ENCODE measurements around the gene HOXC10.

Gene HOXC10

GRCh38 chr12:53937596-53938325, 47.2 kb upstream of the HOXC10 start:
- no peak overlapping the region for H3K9ac ChIP-seq (ENCODE audit: low read depth, low read length, poor library complexity, severe bottlenecking)
- no peaks in the 10 kb centered on the region for H3K79me2 ChIP-seq (ENCODE audit: insufficient read depth, low read length)
- H3K4me2 ChIP-seq (ENCODE audit: low read depth, low read length, poor library complexity, severe bottlenecking): no peak overlapping the region
- no peaks in the 10 kb centered on the region for H3K27me3 ChIP-seq (ENCODE audit: insufficient read depth, low read length, poor library complexity, severe bottlenecking)
- peaks cover 10% of the 10 kb centered on the region for H3K4me1 ChIP-seq (ENCODE audit: insufficient read depth, low read length, poor library complexity, severe bottlenecking)
- H3K36me3 ChIP-seq (ENCODE audit: insufficient read depth, low read length): no peaks in the 10 kb centered on the region
- H3F3A ChIP-seq (ENCODE audit: low read depth): no peaks in the 10 kb centered on the region
- no peaks in the 10 kb centered on the region for H3K9me2 ChIP-seq (replicated peaks; ENCODE audit: low read depth, low read length)
- no peaks in the 10 kb centered on the region for H3K9me3 ChIP-seq (ENCODE audit: insufficient read depth, low read depth, low read length)
- no peak overlapping the region for H2AFZ ChIP-seq (ENCODE audit: low read length)
- no peak overlapping the region for H3K4me3 ChIP-seq (ENCODE audit: low read length, poor library complexity, severe bottlenecking)
- H4K20me1 ChIP-seq (ENCODE audit: insufficient read depth, low read length, poor library complexity, severe bottlenecking): no peaks in the 10 kb centered on the region
- TF ChIP-seq CTCF (conservative IDR thresholded peaks at IDR 0.05; ENCODE audit: low read length) (no peak), EZH2phosphoT487 (IDR thresholded peaks at IDR 0.05; ENCODE audit: borderline replicate concordance) (no peak)

DNA sequence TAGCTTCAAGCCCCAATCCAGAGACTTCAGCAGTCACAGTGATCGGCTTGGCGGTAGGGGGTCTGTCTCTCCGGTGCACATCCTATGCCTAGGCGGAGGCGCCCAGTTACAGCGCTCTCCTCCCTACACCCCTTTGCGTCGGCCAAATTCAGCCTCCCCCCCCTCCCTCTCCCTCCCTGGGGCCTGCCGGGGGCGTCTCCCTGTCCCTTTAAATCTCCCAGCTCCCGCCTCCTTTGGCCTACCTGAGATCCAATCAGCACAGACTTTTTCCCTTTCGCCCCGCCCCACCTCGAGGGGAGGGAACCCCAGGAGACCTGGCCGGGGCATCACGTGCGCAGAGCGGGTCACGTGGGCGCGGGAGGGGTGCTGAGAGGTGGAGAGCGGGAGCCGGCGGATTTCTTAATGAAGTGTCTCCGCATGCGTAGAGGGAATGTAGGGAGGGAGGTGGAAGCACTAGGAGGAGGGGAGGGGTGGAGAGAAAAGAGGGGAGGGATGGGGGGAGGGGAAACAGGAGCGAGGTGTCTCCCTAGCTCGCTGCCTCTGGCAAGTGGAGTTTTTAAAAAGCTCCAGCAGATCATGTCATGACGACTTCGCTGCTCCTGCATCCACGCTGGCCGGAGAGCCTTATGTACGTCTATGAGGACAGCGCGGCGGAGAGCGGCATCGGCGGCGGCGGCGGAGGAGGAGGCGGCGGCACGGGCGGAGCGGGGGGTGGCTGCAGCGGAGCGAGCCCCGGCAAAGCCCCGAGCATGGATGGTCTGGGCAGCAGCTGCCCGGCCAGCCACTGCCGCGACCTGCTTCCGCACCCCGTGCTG, 46.4 kb upstream of the HOXC10 start, which contains the start of gene HOXC13:
Gene HOXC13 (plus strand): TSS at position 506 of the 815 bp plus-strand sequence. CDS start 76 bp downstream, at position 582.
- Histone ChIP-seq H3F3A (ENCODE audit: low read depth) (no peaks in the 10 kb centered on the region), H3K27me3 (ENCODE audit: insufficient read depth, low read length, poor library complexity, severe bottlenecking) (no peaks in the 10 kb centered on the region), H2AFZ (ENCODE audit: low read length) (no peak within 1 kb of the TSS), H3K4me3 (ENCODE audit: low read length, poor library complexity, severe bottlenecking) (no peak within 1 kb of the TSS), H4K20me1 (ENCODE audit: insufficient read depth, low read length, poor library complexity, severe bottlenecking) (no peaks in the 10 kb centered on the region), H3K9me2 (replicated peaks; ENCODE audit: low read depth, low read length) (no peaks in the 10 kb centered on the region), H3K36me3 (ENCODE audit: insufficient read depth, low read length) (no peaks in the 10 kb centered on the region), H3K4me1 (ENCODE audit: insufficient read depth, low read length, poor library complexity, severe bottlenecking) (peaks cover 10% of the 10 kb centered on the region), H3K9me3 (ENCODE audit: insufficient read depth, low read depth, low read length) (no peaks in the 10 kb centered on the region), H3K9ac (ENCODE audit: low read depth, low read length, poor library complexity, severe bottlenecking) (no peak within 1 kb of the TSS), H3K4me2 (ENCODE audit: low read depth, low read length, poor library complexity, severe bottlenecking) (no peak within 1 kb of the TSS), H3K79me2 (ENCODE audit: insufficient read depth, low read length) (no peaks in the 10 kb centered on the region)
- no peak for TF ChIP-seq EZH2phosphoT487 (IDR thresholded peaks at IDR 0.05; ENCODE audit: borderline replicate concordance)
- TF ChIP-seq CTCF (conservative IDR thresholded peaks at IDR 0.05; ENCODE audit: low read length): no peak

GRCh38 chr12:53939141-53940108, 45.5 kb upstream of the HOXC10 start:
- no peak overlapping the region for H3K9ac ChIP-seq (ENCODE audit: low read depth, low read length, poor library complexity, severe bottlenecking)
- H4K20me1 ChIP-seq (ENCODE audit: insufficient read depth, low read length, poor library complexity, severe bottlenecking): no peaks in the 10 kb centered on the region
- peaks cover 10% of the 10 kb centered on the region for H3K4me1 ChIP-seq (ENCODE audit: insufficient read depth, low read length, poor library complexity, severe bottlenecking)
- H3K4me2 ChIP-seq (ENCODE audit: low read depth, low read length, poor library complexity, severe bottlenecking): no peak overlapping the region
- no peak overlapping the region for H3K4me3 ChIP-seq (ENCODE audit: low read length, poor library complexity, severe bottlenecking)
- H3K36me3 ChIP-seq (ENCODE audit: insufficient read depth, low read length): no peaks in the 10 kb centered on the region
- no peak overlapping the region for H2AFZ ChIP-seq (ENCODE audit: low read length)
- no peaks in the 10 kb centered on the region for H3K9me2 ChIP-seq (replicated peaks; ENCODE audit: low read depth, low read length)
- H3K79me2 ChIP-seq (ENCODE audit: insufficient read depth, low read length): no peaks in the 10 kb centered on the region
- H3K27me3 ChIP-seq (ENCODE audit: insufficient read depth, low read length, poor library complexity, severe bottlenecking): no peaks in the 10 kb centered on the region
- TF ChIP-seq EZH2phosphoT487 (IDR thresholded peaks at IDR 0.05; ENCODE audit: borderline replicate concordance) (no peak), CTCF (conservative IDR thresholded peaks at IDR 0.05; ENCODE audit: low read length) (no peak)
- H3F3A ChIP-seq (ENCODE audit: low read depth): no peaks in the 10 kb centered on the region
- H3K9me3 ChIP-seq (ENCODE audit: insufficient read depth, low read depth, low read length): no peaks in the 10 kb centered on the region

All from Loucy (cell line).